KOPT-K1 (cell line): ENCODE results near the gene UVRAG.

Experiments
- H3K27ac ChIP-seq: fragments of 200-600 bp; sonication (generic); 2 replicates; pipeline ENCODE4 v1.5.1; 2016; ENCODE audit warnings: antibody characterized with exemption, mild to moderate bottlenecking, low read depth, low read length; ENCODE audit not compliant: poor library complexity, severe bottlenecking
- H3K36me3 ChIP-seq: fragments of 200-600 bp; sonication (generic); 2 replicates; pipeline ENCODE4 v1.5.1; 2017; ENCODE audit warnings: antibody characterized with exemption, mild to moderate bottlenecking, low read length, moderate library complexity; ENCODE audit not compliant: insufficient read depth
- H3K9me3 ChIP-seq: fragments of 200-600 bp; sonication (generic); 2 replicates; pipeline ENCODE4 v1.5.1; 2017; ENCODE audit warnings: antibody characterized with exemption, low read length, mild to moderate bottlenecking; ENCODE audit not compliant: insufficient read depth, poor library complexity, severe bottlenecking

The UVRAG gene

GRCh38 chr11:76190376-76190775 lies 375.4 kb downstream of the UVRAG start:
- no peak overlapping the region for H3K27ac ChIP-seq
- no peaks in the 10 kb centered on the region for H3K36me3 ChIP-seq
- no peaks in the 10 kb centered on the region for H3K9me3 ChIP-seq
